Right lung (tissue), 5 donors: ENCODE measurements around the gene PRR23A. TPM values are rescaled to one million over a fixed set of nuclear protein-coding genes. Genes with fewer than 3 reads are reported as not detected.

Source experiments
- DNase-seq, 2 donors: peaks; one replicate each; pipeline ENCODE4 v3.0.0-alpha.2; 2013
- polyA plus RNA-seq, 5 donors: library from polyadenylated mRNA; unstranded; fragments of 120-200 nt; gene quantifications; one replicate each; pipeline versions ENCODE4 v1.2.1 to v1.2.3, GENCODE V29; 2013; ENCODE audit warnings: inconsistent platforms in 1 of 5, low replicate concordance in 1 of 5; ENCODE audit not compliant: insufficient read length in 5 of 5, insufficient read depth in 1 of 5

Gene PRR23A
- polyA plus RNA-seq, 5 donors: not detected

DNA sequence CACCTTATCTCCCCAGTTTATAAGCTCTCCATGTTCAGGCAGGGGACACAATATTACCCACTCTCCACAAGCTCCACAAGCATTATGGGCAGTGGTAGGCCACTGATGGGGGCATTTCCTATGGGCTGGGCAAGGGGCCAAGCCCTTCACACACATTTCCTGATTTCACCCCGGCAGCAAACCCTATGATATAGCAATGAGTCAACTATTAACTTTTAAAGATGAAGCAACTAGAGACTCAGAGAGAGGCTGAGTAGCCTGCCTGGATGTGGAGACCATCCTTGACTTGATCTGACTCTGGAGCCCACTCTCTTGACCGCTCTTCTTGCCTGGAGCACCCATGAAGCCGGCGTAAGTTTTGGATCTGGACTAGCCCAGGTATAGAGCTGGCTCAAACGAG lies 31.6 kb downstream of the PRR23A start:
- DNase-seq: peak in 1 of 2 donors; percentile 16

- DNase-seq: no peak
These were observed 33.1 kb downstream of the PRR23A start for GRCh38 chr3:138972941-138973340.

DNA sequence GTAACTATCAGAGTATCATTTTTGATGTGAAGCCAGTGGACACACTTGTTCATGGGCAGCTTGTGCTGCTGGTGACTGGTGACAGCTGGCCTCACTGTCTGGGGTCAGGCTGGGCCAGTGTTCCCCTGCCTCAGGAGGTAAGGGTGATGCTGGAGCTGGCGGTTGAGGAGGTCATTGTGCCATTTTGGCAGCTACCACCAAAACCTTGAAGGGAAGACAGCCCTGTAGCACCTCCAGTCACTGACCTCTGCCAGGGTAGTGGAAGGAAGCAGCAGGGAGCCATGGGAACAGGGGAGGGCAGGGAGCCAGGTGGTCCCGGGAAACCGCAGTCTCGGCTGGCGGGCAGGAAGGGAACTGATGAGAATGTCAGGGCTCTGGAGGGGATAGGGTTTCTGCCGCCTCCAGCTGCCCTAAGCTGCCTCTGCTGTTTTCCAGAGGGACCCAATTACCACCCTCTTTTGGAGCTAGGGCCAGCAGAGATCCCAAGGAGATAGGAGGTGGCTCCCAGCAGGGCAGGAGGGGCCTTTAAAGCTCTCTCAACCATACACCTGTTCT lies 34.2 kb downstream of the PRR23A start:
- DNase-seq: no peak

GRCh38 chr3:138964923-138965322 lies 41.1 kb downstream of the PRR23A start:
- no peak for DNase-seq

DNA sequence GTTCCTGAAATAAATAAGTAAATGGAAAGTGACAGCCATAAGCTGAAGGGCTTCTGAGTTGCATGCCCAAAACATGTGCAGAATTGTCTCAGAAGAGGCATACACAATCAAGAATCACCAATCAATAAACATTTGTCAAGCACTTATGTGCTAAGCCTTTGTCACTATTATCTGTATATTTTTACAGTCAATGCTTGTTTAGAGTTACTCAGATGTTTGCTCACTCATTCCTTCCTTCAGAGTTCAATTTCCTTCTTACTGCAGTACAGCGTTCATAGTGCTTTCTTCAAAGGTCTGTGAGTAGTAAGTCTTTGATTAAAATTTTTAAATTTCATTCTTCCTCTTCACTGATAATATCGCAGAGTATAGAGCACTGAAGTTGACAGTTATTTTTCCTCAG lies 41.8 kb downstream of the PRR23A start:
- DNase-seq: no peak

GRCh38 chr3:138962854-138963560 lies 43.1 kb downstream of the PRR23A start:
- no peak for DNase-seq

DNA sequence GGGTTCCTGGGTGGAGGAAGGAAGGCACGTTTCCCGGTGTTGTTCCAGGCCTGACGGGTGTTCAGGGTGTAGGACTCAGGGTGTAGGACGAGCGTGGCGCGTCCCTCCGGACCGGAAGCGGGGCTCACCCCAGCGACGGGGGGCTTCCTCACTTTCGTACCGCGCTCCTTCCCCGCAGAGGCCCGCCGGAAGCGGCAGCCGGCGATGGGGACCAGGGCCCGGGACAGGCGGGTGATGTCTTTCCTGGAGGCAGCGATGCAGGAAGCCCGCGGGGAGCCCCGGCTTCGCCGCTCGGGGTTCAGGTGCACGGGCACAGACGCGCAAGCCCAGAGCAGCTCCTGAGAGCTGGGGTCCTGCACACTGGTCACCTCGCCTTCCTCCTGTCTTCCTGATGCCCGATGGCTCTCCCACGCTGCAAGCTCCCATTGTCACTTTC lies 45.6 kb downstream of the PRR23A start:
- DNase-seq: no peak

Other genes starting within 250 kb of the PRR23A start
- 10 to 100 TPM; 11.0 to 16.1 (median 15.0) TPM for gene PIK3CB, start 171.3 kb downstream of the PRR23A start, polyA plus RNA-seq
- gene FOXL2, start 59.1 kb downstream of the PRR23A start, polyA plus RNA-seq: not detected
- under 1 TPM in 4 of 5 donors, not detected in 1; 0.04 to 0.08 (median 0.05) TPM for gene FOXL2NB, start 59.1 kb downstream of the PRR23A start, polyA plus RNA-seq
- not detected for gene PRR23B, start 14.7 kb upstream of the PRR23A start, polyA plus RNA-seq
- gene PRR23C, start 38.6 kb upstream of the PRR23A start, polyA plus RNA-seq: under 1 TPM in 3 of 5 donors, not detected in 2; 0.06 TPM